Lower leg skin (tissue), 4 donors: ENCODE measurements around the gene TMEM109. TPM values are rescaled to one million over a fixed set of nuclear protein-coding genes. Genes with fewer than 3 reads are reported as not detected.

ENCODE experiments used
- DNase-seq, 2 donors: peaks; one replicate each; pipeline ENCODE4 v3.0.0-alpha.2; 2019; ENCODE audit warnings: low spot score in 2 of 2
- H3K4me3 ChIP-seq: fragments of 200-600 bp; sonication (generic); 2 replicates; pipeline ENCODE4 v1.5.1; 2017; ENCODE audit warnings: mild to moderate bottlenecking, low read depth; ENCODE audit not compliant: poor library complexity, severe bottlenecking
- CTCF ChIP-seq, 3 donors: fragments of 450-650 bp; IDR thresholded peaks; one replicate each; pipeline ENCODE4 v1.5.1; 2016; ENCODE audit warnings: antibody characterized with exemption in 3 of 3, mild to moderate bottlenecking in 3 of 3, moderate library complexity in 2 of 3
- POLR2A ChIP-seq, 2 donors: fragments of 450-650 bp; IDR thresholded peaks; one replicate each; pipeline ENCODE4 v1.6.1; 2016 to 2017; ENCODE audit warnings: antibody characterized with exemption in 2 of 2, mild to moderate bottlenecking in 1 of 2, moderate library complexity in 1 of 2
- WGBS, 2 donors: methylation state at CpG; one replicate each; pipeline ENCODE4 v1.1.5; 2018; 5-methylcytosine and 5-hydroxymethylcytosine counted together
- intact Hi-C: fragments of 100-400 bp; cut with DNase I; formaldehyde crosslinking; loops from one replicate; pipeline ENCODE4 v1.15.0; 2023; ENCODE audit warnings: low total_unique reads
- total RNA-seq, 4 donors: library from RNA; depleted of rRNA; stranded (reverse); fragments of >200 nt; gene quantifications; one replicate each; pipeline ENCODE4 v1.1.0, GENCODE V29; 2016

TMEM109 gene
- total RNA-seq, 4 donors from 2014 or later, result 62.1 to 101 (median 81.8) TPM

GRCh38 chr11:60951904-60952741, 38.2 kb downstream of the TMEM109 start, which contains the start of gene SLC15A3:
TSS of gene SLC15A3 (minus strand) at chr11:60952176. CDS start at chr11:60951551, 625 bp downstream.
- DNase-seq, result peak; percentile 73 to 93
- TF ChIP-seq POLR2A (IDR thresholded peaks at IDR 0.05) (no peak), CTCF (IDR thresholded peaks at IDR 0.05) (no peak)
- H3K4me3 ChIP-seq, result peak within 1 kb of the TSS; percentile 22
- 8 to 21% methylated on average over 23 of the region's 23 CpGs for whole genome bisulfite sequencing, 2 donors
- intact Hi-C loops, result no loop called here

GRCh38 chr11:60952742-60953170, 38.8 kb downstream of the TMEM109 start:
- WGBS, 2 donors, result 31 to 35% methylated on average over 3 of the region's 3 CpGs
- H3K4me3 ChIP-seq, result no peak overlapping the region
- no peak for DNase-seq
- intact Hi-C loops, result no loop called here
- no peak for TF ChIP-seq CTCF (IDR thresholded peaks at IDR 0.05)
- no peak for TF ChIP-seq POLR2A (IDR thresholded peaks at IDR 0.05)

GRCh38 chr11:60953781-60954180, 39.8 kb downstream of the TMEM109 start:
- WGBS, 2 donors, result 72 to 75% methylated on average over 6 of the region's 6 CpGs
- TF ChIP-seq CTCF (IDR thresholded peaks at IDR 0.05) (no peak), POLR2A (IDR thresholded peaks at IDR 0.05) (no peak)
- H3K4me3 ChIP-seq, result no peak overlapping the region
- DNase-seq, result no peak
- intact Hi-C loops, result no loop called here

GRCh38 chr11:60954421-60954820, 40.5 kb downstream of the TMEM109 start:
- DNase-seq, result no peak
- WGBS, 2 donors, result 79 to 80% methylated on average over 5 of the region's 5 CpGs
- H3K4me3 ChIP-seq, result no peak overlapping the region
- TF ChIP-seq CTCF (IDR thresholded peaks at IDR 0.05) (no peak), POLR2A (IDR thresholded peaks at IDR 0.05) (no peak)
- intact Hi-C loops, result no loop called here

- no peak overlapping the region for H3K4me3 ChIP-seq
- TF ChIP-seq CTCF (IDR thresholded peaks at IDR 0.05), result no peak
- no peak for TF ChIP-seq POLR2A (IDR thresholded peaks at IDR 0.05)
- intact Hi-C loops, result no loop called here
- WGBS, 2 donors, result 53 to 56% methylated on average over 5 of the region's 5 CpGs
- no peak for DNase-seq
These were observed 41.6 kb downstream of the TMEM109 start for GRCh38 chr11:60955571-60955970.
